Measurements from ENCODE around the gene CLDN14. TPM values are rescaled to one million over a fixed set of nuclear protein-coding genes. Genes with fewer than 3 reads are reported as not detected.

CLDN14 gene
- total and polyA plus RNA-seq, 12 donors, result 0.06 TPM; not detected in 11

DNA sequence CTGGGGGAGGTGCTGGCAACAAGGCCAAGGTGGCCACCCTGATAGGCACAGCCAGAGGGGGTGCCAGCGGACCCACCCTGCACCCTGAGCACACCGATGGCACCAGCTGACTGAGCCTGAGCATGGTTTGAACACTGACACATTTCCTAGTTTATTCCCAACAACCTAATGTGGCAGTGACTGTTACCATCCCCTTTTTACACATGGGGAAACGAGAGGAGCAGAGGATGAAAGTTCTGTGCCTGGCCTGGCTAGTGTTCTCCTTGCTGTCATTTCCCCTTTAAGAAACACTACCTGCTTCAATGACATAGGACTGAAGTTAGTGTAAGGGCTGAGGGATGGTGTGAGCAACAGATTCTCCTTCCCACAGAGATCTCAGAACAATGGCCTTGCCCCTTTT, 15.3 kb downstream of the CLDN14 start:
- TF ChIP-seq, protein P1, sequence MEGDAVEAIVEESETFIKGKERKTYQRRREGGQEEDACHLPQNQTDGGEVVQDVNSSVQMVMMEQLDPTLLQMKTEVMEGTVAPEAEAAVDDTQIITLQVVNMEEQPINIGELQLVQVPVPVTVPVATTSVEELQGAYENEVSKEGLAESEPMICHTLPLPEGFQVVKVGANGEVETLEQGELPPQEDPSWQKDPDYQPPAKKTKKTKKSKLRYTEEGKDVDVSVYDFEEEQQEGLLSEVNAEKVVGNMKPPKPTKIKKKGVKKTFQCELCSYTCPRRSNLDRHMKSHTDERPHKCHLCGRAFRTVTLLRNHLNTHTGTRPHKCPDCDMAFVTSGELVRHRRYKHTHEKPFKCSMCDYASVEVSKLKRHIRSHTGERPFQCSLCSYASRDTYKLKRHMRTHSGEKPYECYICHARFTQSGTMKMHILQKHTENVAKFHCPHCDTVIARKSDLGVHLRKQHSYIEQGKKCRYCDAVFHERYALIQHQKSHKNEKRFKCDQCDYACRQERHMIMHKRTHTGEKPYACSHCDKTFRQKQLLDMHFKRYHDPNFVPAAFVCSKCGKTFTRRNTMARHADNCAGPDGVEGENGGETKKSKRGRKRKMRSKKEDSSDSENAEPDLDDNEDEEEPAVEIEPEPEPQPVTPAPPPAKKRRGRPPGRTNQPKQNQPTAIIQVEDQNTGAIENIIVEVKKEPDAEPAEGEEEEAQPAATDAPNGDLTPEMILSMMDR (IDR thresholded peaks at IDR 0.05), result no peak
- WGBS, 2 donors, result 90 to 92% methylated on average over 3 of the region's 3 CpGs
- Histone ChIP-seq H3K9me3 (no peaks in the 10 kb centered on the region), H3K36me3 (no peaks in the 10 kb centered on the region), H3K27ac (no peak overlapping the region), H3K27me3 (peaks cover 0 to 12% (median 0%) of the 10 kb centered on the region in 7 donors), H3K4me3 (no peak overlapping the region), H3K4me1 (peaks cover 0 to 5% (median 4%) of the 10 kb centered on the region in 9 donors)
- ATAC-seq, result no peak
- intact Hi-C loops (cut with DNase I), result no loop called here
- no peak for DNase-seq

DNA sequence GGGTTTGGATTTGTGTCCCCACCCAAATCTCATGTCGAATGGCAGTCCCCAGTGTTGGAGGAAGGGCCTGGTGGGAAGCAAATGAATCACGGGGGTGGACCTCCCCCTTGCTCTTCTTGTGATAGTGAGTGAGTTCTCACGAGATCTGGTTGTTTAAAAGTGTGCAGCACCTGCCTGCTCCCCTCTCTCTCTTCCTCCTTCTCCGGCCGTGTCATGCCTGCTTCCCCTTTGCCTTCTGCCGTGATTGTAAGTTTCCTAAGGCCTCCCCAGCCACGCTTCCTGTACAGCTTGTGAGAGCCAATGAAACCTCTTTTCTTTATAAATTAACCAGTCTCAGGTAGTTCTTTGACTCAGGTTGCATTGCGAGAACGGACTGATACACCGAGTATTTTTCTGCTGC, 15.9 kb downstream of the CLDN14 start:
- ATAC-seq (no peak), DNase-seq (no peak)
- H3K27ac ChIP-seq, result no peak overlapping the region
- TF ChIP-seq, protein P1 (IDR thresholded peaks at IDR 0.05), result no peak
- H3K36me3 ChIP-seq, result no peaks in the 10 kb centered on the region
- no peaks in the 10 kb centered on the region for H3K9me3 ChIP-seq
- intact Hi-C loops (cut with DNase I), result no loop called here
- no peak overlapping the region for H3K4me3 ChIP-seq
- 66 to 75% methylated on average over 10 of the region's 10 CpGs for WGBS, 2 donors
- peaks cover 0 to 5% (median 4%) of the 10 kb centered on the region in 9 donors for H3K4me1 ChIP-seq
- H3K27me3 ChIP-seq, result peaks cover 0 to 12% (median 0%) of the 10 kb centered on the region in 7 donors

DNA sequence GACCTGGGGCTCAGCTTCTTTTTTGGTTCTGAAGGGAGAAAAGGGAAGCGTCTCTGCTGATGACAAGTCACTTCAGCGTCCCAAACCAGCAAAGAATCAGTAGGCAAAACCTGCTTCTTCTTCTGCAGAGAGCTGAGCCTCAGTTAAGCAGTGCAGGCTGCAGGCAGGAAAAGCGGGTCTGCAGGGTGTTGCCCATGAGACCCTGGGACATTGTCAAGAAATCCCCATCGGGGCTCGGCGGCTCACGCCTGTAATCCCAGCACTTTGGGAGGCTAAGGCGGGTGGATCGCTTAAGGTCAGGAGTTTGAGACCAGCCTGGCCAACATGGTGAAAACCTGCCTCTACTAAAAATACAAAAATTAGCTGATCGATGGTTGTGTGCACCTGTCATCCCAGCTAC, 16.7 kb downstream of the CLDN14 start:
- Histone ChIP-seq H3K27ac (no peak overlapping the region), H3K36me3 (no peaks in the 10 kb centered on the region), H3K9me3 (no peaks in the 10 kb centered on the region), H3K4me1 (peaks cover 0 to 5% (median 4%) of the 10 kb centered on the region in 9 donors), H3K4me3 (no peak overlapping the region), H3K27me3 (peaks cover 0 to 12% (median 0%) of the 10 kb centered on the region in 7 donors)
- DNase-seq, result no peak
- intact Hi-C loops (cut with DNase I), result no loop called here
- TF ChIP-seq, protein P1 (IDR thresholded peaks at IDR 0.05), result no peak
- 85 to 89% methylated on average over 10 of the region's 10 CpGs for WGBS, 2 donors
- ATAC-seq, result no peak

DNA sequence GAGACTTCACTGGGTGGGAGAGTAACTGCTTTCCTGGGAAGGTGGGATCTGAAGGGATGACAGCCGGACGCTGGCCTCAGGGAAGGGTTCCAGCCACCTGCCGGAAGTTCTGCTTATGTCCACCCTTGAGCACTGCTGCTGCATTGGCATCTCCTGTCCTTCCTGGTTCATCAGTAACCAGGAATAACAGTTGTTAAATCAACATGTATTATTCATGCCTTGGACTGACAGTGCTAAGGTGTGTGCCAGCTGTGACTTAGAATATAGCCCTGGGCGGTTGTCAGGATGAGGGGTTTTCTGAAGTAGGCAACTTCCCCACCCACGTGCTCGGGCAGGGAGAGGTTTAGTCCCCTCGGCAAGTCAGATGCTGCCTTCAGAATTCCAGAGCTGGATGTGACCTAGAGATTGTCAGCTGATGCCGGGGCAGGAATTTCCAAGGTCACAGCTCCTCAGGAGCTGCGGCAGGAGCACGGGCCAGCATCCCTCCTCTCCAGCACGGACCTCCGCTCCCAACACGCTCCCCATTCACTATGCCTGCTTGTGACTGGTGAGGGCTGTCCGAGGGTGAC, 17.9 kb downstream of the CLDN14 start:
- ATAC-seq (peak in 1 of 8 donors; percentile 21), DNase-seq (no peak)
- Histone ChIP-seq H3K4me3 (no peak overlapping the region), H3K9me3 (no peaks in the 10 kb centered on the region), H3K36me3 (no peaks in the 10 kb centered on the region), H3K4me1 (peaks cover 0 to 5% (median 4%) of the 10 kb centered on the region in 9 donors), H3K27ac (no peak overlapping the region), H3K27me3 (peaks cover 0 to 12% (median 0%) of the 10 kb centered on the region in 7 donors)
- TF ChIP-seq, protein P1 (IDR thresholded peaks at IDR 0.05), result no peak
- WGBS, 2 donors, result 42 to 51% methylated on average over 14 of the region's 14 CpGs
- intact Hi-C loops (cut with DNase I), result no loop called here
